ENCODE data around the gene MSI2.

GRCh38 chr17:57389473-57389872 is 133.2 kb downstream of the MSI2 start:
- TF ChIP-seq, protein P1, sequence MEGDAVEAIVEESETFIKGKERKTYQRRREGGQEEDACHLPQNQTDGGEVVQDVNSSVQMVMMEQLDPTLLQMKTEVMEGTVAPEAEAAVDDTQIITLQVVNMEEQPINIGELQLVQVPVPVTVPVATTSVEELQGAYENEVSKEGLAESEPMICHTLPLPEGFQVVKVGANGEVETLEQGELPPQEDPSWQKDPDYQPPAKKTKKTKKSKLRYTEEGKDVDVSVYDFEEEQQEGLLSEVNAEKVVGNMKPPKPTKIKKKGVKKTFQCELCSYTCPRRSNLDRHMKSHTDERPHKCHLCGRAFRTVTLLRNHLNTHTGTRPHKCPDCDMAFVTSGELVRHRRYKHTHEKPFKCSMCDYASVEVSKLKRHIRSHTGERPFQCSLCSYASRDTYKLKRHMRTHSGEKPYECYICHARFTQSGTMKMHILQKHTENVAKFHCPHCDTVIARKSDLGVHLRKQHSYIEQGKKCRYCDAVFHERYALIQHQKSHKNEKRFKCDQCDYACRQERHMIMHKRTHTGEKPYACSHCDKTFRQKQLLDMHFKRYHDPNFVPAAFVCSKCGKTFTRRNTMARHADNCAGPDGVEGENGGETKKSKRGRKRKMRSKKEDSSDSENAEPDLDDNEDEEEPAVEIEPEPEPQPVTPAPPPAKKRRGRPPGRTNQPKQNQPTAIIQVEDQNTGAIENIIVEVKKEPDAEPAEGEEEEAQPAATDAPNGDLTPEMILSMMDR (IDR thresholded peaks at IDR 0.05): no peak
- no peak for TF ChIP-seq EZH2 (IDR thresholded peaks at IDR 0.05; ENCODE audit: borderline replicate concordance, insufficient read depth, low read depth, low read length, poor library complexity, severe bottlenecking)

Data from B cell (primary cell).